ENCODE data around the gene SCAP.
"Not testable (repeated sequence)": the region's sequence is repeated elsewhere in the genome, so short reads cannot be mapped to it uniquely, and the experiment has no call there.

The SCAP gene

GRCh38 chr3:47394140-47394870, 81.4 kb downstream of the SCAP start:
- no peak for DNase-seq

GRCh38 chr3:47392933-47393332, 82.8 kb downstream of the SCAP start:
- DNase-seq: no peak

- DNase-seq: no peak
These were observed 89.9 kb downstream of the SCAP start for GRCh38 chr3:47385796-47386195.

- no peak for DNase-seq
These were observed 90.7 kb downstream of the SCAP start for GRCh38 chr3:47385007-47385406.

GRCh38 chr3:47384425-47384824, 91.3 kb downstream of the SCAP start:
- DNase-seq: no peak

- peak; percentile 27 for DNase-seq
These were observed 94.2 kb downstream of the SCAP start for GRCh38 chr3:47381317-47382157.

- peak; percentile 93 for DNase-seq
These were observed 95.0 kb downstream of the SCAP start, which contains the start of gene PTPN23 for GRCh38 chr3:47380601-47381316. PTPN23 (plus strand) TSS chr3:47381021; CDS start chr3:47381097, 76 bp downstream.

GRCh38 chr3:47380026-47380600, 95.6 kb downstream of the SCAP start:
- no peak for DNase-seq

GRCh38 chr3:47379411-47379899, 96.3 kb downstream of the SCAP start:
- DNase-seq: no peak

GRCh38 chr3:47378869-47379268, 96.9 kb downstream of the SCAP start:
- DNase-seq: no peak

- no peak for DNase-seq
These were observed 98.6 kb downstream of the SCAP start for GRCh38 chr3:47377186-47377585.

GRCh38 chr3:47376393-47376792, 99.3 kb downstream of the SCAP start:
- DNase-seq: no peak

GRCh38 chr3:47374587-47374986, 101.2 kb downstream of the SCAP start:
- no peak for DNase-seq

- no peak for DNase-seq
These were observed 104.6 kb downstream of the SCAP start for GRCh38 chr3:47370887-47371697.

- DNase-seq: not testable (repeated sequence)
These were observed 105.7 kb downstream of the SCAP start for GRCh38 chr3:47370020-47370419.

GRCh38 chr3:47367631-47368030, 108.1 kb downstream of the SCAP start:
- no peak for DNase-seq

GRCh38 chr3:47366833-47367232, 108.9 kb downstream of the SCAP start:
- DNase-seq: no peak

GRCh38 chr3:47365213-47366153, 110.3 kb downstream of the SCAP start:
- DNase-seq: no peak
